IPS-20b (cell line): ENCODE data around the gene MYT1.

Experiments
- H3K27ac ChIP-seq: one replicate; pipeline ENCODE4 v1.5.1; 2013; ENCODE audit warnings: low read length
- H3K27me3 ChIP-seq: 2 replicates; pipeline ENCODE4 v1.6.1; 2013; ENCODE audit warnings: mild to moderate bottlenecking, low read length, inconsistent platforms; ENCODE audit not compliant: insufficient read depth
- H3K36me3 ChIP-seq: 2 replicates; pipeline ENCODE4 v1.6.1; 2013; ENCODE audit warnings: low read depth, mild to moderate bottlenecking, inconsistent platforms, low read length, moderate library complexity; ENCODE audit not compliant: insufficient read depth
- H3K4me1 ChIP-seq: 2 replicates; pipeline ENCODE4 v1.6.1; 2013; ENCODE audit warnings: mild to moderate bottlenecking, control low read depth, inconsistent platforms, low read length, moderate library complexity; ENCODE audit not compliant: insufficient read depth
- H3K4me3 ChIP-seq: 2 replicates; pipeline ENCODE4 v1.5.1; 2013; ENCODE audit warnings: mild to moderate bottlenecking, low read length, inconsistent platforms
- H3K9ac ChIP-seq: 2 replicates; pipeline ENCODE4 v1.6.1; 2013; ENCODE audit warnings: low read depth, mild to moderate bottlenecking, inconsistent platforms, low read length, moderate library complexity
- H3K9me3 ChIP-seq: 2 replicates; pipeline ENCODE4 v1.6.1; 2013; ENCODE audit warnings: mild to moderate bottlenecking, low read depth, low read length, inconsistent platforms; ENCODE audit not compliant: insufficient read depth

MYT1 gene

GRCh38 chr20:64216910-64217309 lies 52.7 kb downstream of the MYT1 start:
- H3K27ac ChIP-seq, result no peak overlapping the region
- H3K27me3 ChIP-seq, result no peaks in the 10 kb centered on the region
- H3K9me3 ChIP-seq, result no peaks in the 10 kb centered on the region

DNA sequence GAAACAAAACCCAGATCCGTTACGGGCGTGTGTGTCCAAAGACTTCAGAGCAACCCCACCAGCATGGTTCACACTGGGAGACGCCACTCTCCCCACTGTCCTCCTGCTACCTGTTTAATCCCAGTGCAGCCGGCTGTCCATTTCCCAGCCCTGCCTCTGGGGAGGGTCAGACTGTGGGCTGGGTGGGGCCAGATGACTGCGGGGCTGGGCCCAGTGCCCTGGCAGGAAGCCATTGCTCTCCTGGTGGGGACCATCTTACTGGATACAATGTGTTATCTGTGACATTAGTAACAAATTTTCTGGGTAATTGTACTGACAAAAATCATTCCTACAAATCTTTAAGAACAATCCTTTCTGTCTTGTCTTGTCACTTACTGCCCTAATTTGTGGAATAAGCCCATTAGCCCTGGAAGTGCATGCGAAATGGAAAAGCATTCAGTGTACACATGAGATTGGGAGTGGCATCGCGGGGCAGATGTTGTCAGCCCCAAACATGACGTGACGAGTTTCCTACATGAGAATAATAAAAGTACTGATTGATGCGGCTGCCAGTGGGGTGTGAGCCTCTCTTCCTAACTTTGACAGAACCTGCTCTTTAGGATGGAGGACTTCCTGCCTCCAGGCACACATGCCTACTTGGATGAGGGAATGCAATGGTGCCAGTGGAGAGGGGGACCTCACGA lies 53.4 kb downstream of the MYT1 start:
- no peaks in the 10 kb centered on the region for H3K27me3 ChIP-seq
- H3K9ac ChIP-seq, result no peak overlapping the region
- no peak overlapping the region for H3K27ac ChIP-seq

More at GRCh38 chr20:64216910-64217309, 52.7 kb downstream of the MYT1 start:
- Histone ChIP-seq H3K9ac (no peak overlapping the region), H3K4me1 (no peaks in the 10 kb centered on the region), H3K4me3 (no peak overlapping the region), H3K36me3 (no peaks in the 10 kb centered on the region)

DNA sequence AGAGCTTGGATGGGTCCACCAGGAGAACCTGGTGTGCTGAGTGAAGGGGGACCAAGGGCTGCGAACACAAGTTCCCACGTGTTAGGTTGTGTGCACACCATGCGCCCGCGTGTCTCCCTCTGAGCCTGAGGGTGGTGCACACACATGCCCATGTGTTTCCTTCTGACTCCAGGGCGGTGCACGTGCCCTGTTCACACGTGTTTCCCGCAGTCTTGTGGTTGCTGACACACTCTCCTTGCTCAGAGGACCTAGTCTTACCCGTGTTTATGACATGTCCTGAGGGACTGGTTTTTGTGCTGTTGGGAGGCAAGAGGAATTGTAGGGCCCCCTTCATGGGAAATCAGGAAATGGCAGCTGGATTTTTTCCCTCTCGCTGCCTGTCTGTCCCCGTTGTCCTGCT lies 55.0 kb downstream of the MYT1 start:
- H3K27me3 ChIP-seq, result no peaks in the 10 kb centered on the region
- H3K9me3 ChIP-seq, result no peaks in the 10 kb centered on the region
- peaks cover 9% of the 10 kb centered on the region; the same call in 1 of the 2 replicates for H3K4me1 ChIP-seq
- no peak overlapping the region for H3K4me3 ChIP-seq
- H3K36me3 ChIP-seq, result no peaks in the 10 kb centered on the region
- H3K9ac ChIP-seq, result no peak overlapping the region
- H3K27ac ChIP-seq, result no peak overlapping the region

More for the DNA sequence above, 53.4 kb downstream of the MYT1 start:
- Histone ChIP-seq H3K9me3 (no peaks in the 10 kb centered on the region), H3K4me1 (no peaks in the 10 kb centered on the region), H3K36me3 (no peaks in the 10 kb centered on the region), H3K4me3 (no peak overlapping the region)

DNA sequence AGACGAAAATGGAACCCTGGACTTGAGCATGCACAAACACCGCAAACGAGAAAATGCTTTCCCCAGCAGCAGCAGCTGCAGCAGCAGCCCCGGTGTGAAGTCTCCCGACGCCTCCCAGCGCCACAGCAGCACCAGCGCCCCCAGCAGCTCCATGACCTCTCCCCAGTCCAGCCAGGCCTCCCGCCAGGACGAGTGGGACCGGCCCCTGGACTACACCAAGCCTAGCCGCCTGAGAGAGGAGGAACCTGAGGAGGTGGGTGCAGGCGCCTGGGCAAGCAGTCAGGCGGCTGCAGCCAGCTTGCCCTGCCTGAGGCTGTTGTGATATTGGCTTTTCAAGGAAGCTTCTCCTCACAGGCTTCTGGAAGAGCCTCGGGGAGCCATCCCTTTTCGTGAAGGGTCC lies 55.5 kb downstream of the MYT1 start:
- no peaks in the 10 kb centered on the region for H3K27me3 ChIP-seq
- H3K9ac ChIP-seq, result no peak overlapping the region
- H3K4me1 ChIP-seq, result peaks cover 9% of the 10 kb centered on the region; the same call in 1 of the 2 replicates
- no peaks in the 10 kb centered on the region for H3K36me3 ChIP-seq
- no peaks in the 10 kb centered on the region for H3K9me3 ChIP-seq
- no peak overlapping the region for H3K4me3 ChIP-seq
- H3K27ac ChIP-seq, result no peak overlapping the region

DNA sequence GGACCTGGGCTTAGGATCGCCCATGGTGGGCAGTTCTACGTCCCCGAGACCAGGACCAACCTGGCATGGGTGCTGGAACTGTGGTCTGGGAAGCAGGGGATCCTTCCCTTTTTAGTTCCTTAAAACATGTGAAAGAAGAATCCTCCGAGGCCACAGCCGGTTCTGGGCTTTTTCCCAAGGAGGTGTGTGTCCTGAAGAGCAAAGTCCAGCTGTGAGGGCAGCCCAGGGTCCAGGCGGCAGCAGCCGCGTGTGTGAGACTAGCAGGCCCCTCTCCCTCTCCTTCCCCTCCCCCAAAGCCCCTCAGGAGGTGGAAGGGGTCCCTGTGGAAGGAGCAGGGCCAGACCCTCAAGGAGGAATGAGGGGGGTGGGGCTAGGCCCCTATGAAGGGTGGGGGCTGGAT lies 56.2 kb downstream of the MYT1 start:
- Histone ChIP-seq H3K9ac (no peak overlapping the region), H3K36me3 (no peaks in the 10 kb centered on the region), H3K27ac (no peak overlapping the region), H3K4me1 (peaks cover 9% of the 10 kb centered on the region; the same call in 1 of the 2 replicates), H3K27me3 (no peaks in the 10 kb centered on the region), H3K4me3 (no peak overlapping the region), H3K9me3 (no peaks in the 10 kb centered on the region)

DNA sequence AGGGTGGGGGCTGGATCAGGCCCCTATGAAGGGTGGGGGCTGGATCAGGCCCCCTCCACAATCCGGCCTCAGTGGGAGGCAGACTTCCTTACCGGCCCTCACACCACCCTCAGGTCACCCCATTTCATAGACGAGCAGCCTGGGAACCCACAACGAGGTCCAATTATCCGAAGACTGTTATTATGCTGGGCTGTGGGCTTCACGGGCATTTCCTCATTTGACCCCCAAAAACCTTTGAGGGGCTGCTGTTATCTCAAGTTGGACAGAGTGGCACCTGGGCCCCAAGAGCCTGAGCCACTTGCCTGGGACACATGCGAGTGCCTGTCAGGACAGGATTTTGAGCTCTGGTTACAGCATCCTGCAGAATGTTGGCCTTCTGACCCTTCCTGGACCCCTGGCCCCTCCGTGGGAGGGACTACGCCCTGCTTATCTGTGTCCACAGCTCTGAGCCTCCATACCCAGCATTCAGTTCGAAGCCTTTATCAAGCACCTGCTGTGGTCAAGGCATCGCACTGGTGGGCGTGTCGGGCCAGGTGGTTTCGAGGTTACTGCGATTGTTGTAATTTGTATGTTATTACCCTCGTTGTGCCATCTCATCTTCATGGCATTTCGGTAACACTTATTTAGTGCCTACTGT lies 56.8 kb downstream of the MYT1 start:
- peaks cover 9% of the 10 kb centered on the region; the same call in 1 of the 2 replicates for H3K4me1 ChIP-seq
- H3K9me3 ChIP-seq, result no peaks in the 10 kb centered on the region
- H3K9ac ChIP-seq, result no peak overlapping the region
- no peak overlapping the region for H3K4me3 ChIP-seq
- no peaks in the 10 kb centered on the region for H3K36me3 ChIP-seq
- H3K27me3 ChIP-seq, result no peaks in the 10 kb centered on the region
- no peak overlapping the region for H3K27ac ChIP-seq

GRCh38 chr20:64222291-64222735 lies 58.1 kb downstream of the MYT1 start:
- Histone ChIP-seq H3K9ac (no peak overlapping the region), H3K36me3 (no peaks in the 10 kb centered on the region), H3K4me3 (no peak overlapping the region), H3K27me3 (no peaks in the 10 kb centered on the region), H3K27ac (no peak overlapping the region), H3K9me3 (no peaks in the 10 kb centered on the region), H3K4me1 (peaks cover 9% of the 10 kb centered on the region; the same call in 1 of the 2 replicates)

DNA sequence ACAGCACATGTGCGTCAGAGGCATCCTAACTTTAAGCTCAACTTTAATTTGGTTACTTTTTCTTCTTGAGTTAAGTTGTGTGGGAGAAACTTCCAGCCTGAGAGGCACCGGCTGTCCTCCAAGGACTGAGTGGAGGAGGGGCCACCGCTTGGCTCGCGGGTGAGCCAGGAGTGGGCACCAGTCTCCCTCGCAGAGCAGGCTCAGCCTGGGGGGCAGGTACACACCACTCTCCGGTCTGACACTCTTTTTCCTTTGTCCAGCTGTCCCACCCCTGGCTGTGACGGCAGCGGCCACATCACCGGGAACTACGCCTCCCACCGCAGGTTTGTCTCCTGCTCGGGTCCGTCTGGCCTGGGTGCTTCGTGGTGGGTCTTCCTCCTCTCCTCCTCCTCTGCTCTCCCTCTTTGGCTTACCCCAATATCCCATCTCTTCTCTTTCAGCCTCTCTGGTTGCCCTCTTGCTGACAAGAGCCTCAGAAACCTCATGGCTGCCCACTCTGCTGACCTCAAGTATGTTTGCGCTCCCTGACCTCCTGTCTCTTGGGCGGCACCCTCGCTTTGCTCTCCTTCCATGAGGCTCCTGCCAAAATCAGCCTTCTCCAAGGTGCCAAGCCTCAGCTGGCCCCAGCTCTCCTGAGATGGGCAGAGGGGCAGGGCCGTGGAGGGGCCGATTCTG lies 58.7 kb downstream of the MYT1 start:
- Histone ChIP-seq H3K27ac (no peak overlapping the region), H3K36me3 (no peaks in the 10 kb centered on the region), H3K9ac (no peak overlapping the region), H3K4me1 (peaks cover 9% of the 10 kb centered on the region; the same call in 1 of the 2 replicates), H3K27me3 (no peaks in the 10 kb centered on the region), H3K9me3 (no peaks in the 10 kb centered on the region), H3K4me3 (no peak overlapping the region)

DNA sequence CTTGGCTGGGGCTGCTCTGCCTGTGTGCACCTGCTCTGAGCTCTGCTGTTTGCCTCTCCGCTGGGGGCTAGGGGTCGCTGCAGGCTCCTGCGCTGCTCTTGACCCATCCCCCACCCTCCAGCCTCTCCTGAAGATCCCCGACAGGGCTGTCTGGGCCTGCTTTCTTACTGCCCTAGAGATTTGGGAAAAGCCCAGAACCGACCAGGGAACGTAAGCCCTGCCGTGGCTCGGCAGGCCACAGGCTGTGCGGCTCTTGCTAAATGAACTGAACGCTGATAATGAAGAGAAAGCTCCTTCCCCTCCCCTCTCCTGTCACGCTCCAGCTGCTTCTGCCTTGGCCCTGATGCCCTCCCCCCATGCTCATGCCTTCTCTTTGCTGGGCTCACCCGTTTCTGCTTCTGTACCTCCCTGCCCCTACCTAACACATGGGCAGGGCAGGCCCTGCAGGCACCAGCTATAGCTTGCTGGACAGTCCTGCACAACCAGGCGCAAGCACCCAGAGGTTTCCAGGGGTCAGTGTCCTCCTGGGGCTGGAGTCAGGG lies 59.3 kb downstream of the MYT1 start:
- no peak overlapping the region for H3K4me3 ChIP-seq
- H3K9me3 ChIP-seq, result no peaks in the 10 kb centered on the region
- no peak overlapping the region for H3K27ac ChIP-seq
- no peaks in the 10 kb centered on the region for H3K36me3 ChIP-seq
- no peaks in the 10 kb centered on the region for H3K27me3 ChIP-seq
- peak overlapping the region; percentile 20; the same call in 1 of the 2 replicates for H3K9ac ChIP-seq
- peaks cover 9% of the 10 kb centered on the region; the same call in 1 of the 2 replicates for H3K4me1 ChIP-seq

- Histone ChIP-seq H3K9me3 (no peaks in the 10 kb centered on the region), H3K36me3 (no peaks in the 10 kb centered on the region), H3K27me3 (no peaks in the 10 kb centered on the region), H3K9ac (no peak overlapping the region), H3K4me3 (no peak overlapping the region), H3K27ac (no peak overlapping the region), H3K4me1 (peaks cover 9% of the 10 kb centered on the region; the same call in 1 of the 2 replicates)
These were observed 60.3 kb downstream of the MYT1 start for GRCh38 chr20:64224351-64225170.

DNA sequence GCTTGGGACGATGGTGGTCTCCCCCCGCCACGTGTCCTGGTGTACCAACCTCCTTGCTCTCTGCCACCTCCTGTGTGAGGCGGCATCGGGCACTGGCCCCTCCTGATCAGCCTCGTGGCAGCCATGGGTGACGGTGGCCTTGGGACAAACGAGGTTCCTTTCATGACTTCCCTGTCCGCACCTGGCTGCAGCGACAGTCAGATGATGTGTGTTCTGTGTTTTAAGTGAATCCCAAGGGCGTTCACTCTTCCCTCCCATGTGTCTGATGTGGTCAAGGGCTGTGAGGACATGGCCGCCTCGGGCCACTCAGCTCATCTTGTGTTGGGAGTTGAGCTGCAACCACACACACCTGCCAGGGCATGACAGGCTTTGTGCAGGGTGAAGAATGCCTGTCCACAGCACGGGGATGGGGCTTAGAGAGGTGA lies 60.9 kb downstream of the MYT1 start:
- no peaks in the 10 kb centered on the region for H3K9me3 ChIP-seq
- no peak overlapping the region for H3K9ac ChIP-seq
- no peak overlapping the region for H3K27ac ChIP-seq
- H3K27me3 ChIP-seq, result no peaks in the 10 kb centered on the region
- H3K4me3 ChIP-seq, result no peak overlapping the region
- H3K4me1 ChIP-seq, result peaks cover 9% of the 10 kb centered on the region; the same call in 1 of the 2 replicates
- H3K36me3 ChIP-seq, result no peaks in the 10 kb centered on the region
